ENCODE data around the gene TCF12.

The TCF12 gene

GRCh38 chr15:56918046-56918938 is at the start of gene TCF12:
Gene TCF12, plus strand, starts transcription at chr15:56918644. Its CDS starts 1,270 bp downstream, at chr15:56919914.
- peak; percentile 92 for DNase-seq

- no peak for DNase-seq
These were observed 48.9 kb upstream of the TCF12 start for GRCh38 chr15:56869573-56869972.

- no peak for DNase-seq
These were observed 47.3 kb upstream of the TCF12 start for GRCh38 chr15:56871185-56871584.

GRCh38 chr15:56871867-56872266 is 46.6 kb upstream of the TCF12 start:
- no peak for DNase-seq

GRCh38 chr15:56877255-56877970 is 41.0 kb upstream of the TCF12 start:
- DNase-seq: no peak

GRCh38 chr15:56879502-56879901 is 38.9 kb upstream of the TCF12 start:
- no peak for DNase-seq

- DNase-seq: no peak
These were observed 35.4 kb upstream of the TCF12 start for GRCh38 chr15:56883088-56883487.

- DNase-seq: no peak
These were observed 32.0 kb upstream of the TCF12 start for GRCh38 chr15:56886363-56886931.

- DNase-seq: peak; percentile 86
These were observed 31.3 kb upstream of the TCF12 start for GRCh38 chr15:56886932-56887781.

- no peak for DNase-seq
These were observed 30.5 kb upstream of the TCF12 start for GRCh38 chr15:56887782-56888438.

GRCh38 chr15:56890038-56890437 is 28.4 kb upstream of the TCF12 start:
- no peak for DNase-seq

GRCh38 chr15:56891852-56892440 is 26.5 kb upstream of the TCF12 start:
- no peak for DNase-seq

GRCh38 chr15:56892659-56893363 is 25.6 kb upstream of the TCF12 start:
- no peak for DNase-seq

GRCh38 chr15:56893364-56893678 is 25.1 kb upstream of the TCF12 start:
- no peak for DNase-seq

GRCh38 chr15:56894601-56895000 is 23.8 kb upstream of the TCF12 start:
- DNase-seq: no peak

GRCh38 chr15:56901931-56902330 is 16.5 kb upstream of the TCF12 start:
- DNase-seq: no peak

- DNase-seq: no peak
These were observed 11.7 kb upstream of the TCF12 start for GRCh38 chr15:56906766-56907165.

- no peak for DNase-seq
These were observed 7.6 kb upstream of the TCF12 start for GRCh38 chr15:56910801-56911200.

GRCh38 chr15:56913241-56913640 is 5.2 kb upstream of the TCF12 start:
- no peak for DNase-seq

- no peak for DNase-seq
These were observed 4.8 kb upstream of the TCF12 start for GRCh38 chr15:56913670-56914069.

GRCh38 chr15:56915888-56916287 is 2.6 kb upstream of the TCF12 start:
- no peak for DNase-seq

Data from CD4-positive, alpha-beta T cell treated with Interleukin-15 for 1 hour (primary cell).